T-helper 22 cell (primary cell): ENCODE data around the gene RBM45.
"Not testable (repeated sequence)": the region's sequence is repeated elsewhere in the genome, so short reads cannot be mapped to it uniquely, and the experiment has no call there.

Source experiments
- DNase-seq: peaks from one replicate; pipeline ENCODE4 v3.0.0-alpha.2; 2020; ENCODE audit warnings: low read depth

The RBM45 gene

GRCh38 chr2:178106053-178106452, 6.2 kb upstream of the RBM45 start:
- no peak for DNase-seq

DNA sequence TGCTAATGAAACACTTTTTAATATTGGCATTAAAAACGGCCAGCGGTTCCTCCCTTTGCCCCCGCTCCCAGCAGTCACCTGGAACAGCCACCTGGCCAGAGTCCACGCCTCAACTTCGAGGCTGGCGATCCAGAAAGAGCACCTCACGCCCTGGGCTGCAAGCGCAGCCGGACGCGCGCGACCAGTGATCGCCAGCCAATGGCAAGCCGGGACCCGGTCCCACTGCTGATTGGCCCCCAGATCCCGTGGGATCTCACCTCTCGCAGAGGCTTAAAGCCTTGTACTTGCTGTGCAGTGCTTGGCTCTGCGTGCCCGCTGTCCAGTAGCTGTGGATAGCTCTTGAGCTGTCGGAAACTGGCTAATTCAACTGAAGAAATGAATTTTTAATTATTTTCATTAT, 4.1 kb upstream of the RBM45 start:
- no peak for DNase-seq

GRCh38 chr2:178109813-178110212, 2.4 kb upstream of the RBM45 start:
- no peak for DNase-seq

DNA sequence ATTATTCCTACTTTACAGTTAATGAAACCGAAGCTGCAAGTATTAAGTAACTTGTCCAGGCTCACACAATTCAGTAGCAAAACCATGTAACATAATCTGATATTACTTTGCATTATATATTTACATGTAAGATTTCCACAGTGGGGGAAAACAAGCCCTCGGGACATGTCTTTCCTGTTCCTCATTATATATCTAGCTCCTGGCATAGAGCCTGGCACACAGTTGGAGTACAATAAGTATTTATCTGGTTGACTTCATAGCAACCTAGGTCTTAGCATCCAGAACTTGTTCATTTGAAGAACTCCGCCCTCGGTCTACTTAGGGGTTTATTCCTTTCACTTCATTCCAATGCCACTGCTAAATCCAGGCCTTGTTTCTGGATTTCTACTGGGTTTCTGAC, 1.6 kb upstream of the RBM45 start:
- no peak for DNase-seq

- DNase-seq, result no peak
These were observed 494 bp upstream of the RBM45 start for GRCh38 chr2:178111743-178112142.

- no peak for DNase-seq
These were observed 2.2 kb downstream of the RBM45 start for GRCh38 chr2:178114462-178114861.

DNA sequence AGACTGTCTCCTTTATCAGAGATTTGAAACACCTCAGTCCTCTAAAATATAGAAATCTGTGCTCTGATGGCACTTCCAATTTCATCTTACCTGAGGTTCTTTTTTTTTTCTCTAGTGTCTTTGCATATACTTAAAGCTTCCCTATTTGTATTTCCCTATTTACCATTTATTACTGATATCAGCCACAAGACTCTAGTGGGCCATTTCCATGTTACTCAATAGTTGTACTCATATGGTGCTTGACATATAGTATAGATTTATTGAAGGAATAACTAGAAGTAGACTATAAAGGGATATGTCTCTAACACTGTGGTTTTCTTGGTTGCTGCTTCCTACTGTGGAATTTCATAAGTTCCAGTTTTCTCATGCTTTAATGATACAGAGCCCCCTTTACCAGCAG, 3.0 kb downstream of the RBM45 start:
- DNase-seq, result no peak

DNA sequence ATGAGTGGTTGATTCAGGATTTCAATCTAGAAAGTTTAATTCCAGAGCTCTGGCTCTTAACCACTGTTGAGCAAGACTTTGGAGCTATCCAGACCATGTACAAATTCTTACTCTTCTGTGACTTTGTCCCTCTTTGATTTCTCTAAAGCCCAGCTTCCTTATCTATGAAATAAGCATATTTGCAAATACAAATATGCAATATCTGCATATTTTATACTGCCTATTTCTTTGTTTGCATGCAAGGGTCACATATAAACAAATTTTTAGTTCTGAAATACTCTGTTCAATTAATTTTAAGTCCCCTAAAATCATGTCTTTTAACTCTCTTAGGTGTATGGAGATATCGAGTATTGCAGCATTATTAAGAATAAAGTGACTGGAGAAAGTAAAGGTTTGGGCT, 5.5 kb downstream of the RBM45 start:
- DNase-seq, result no peak

- DNase-seq, result no peak
These were observed 7.1 kb downstream of the RBM45 start for GRCh38 chr2:178119179-178119922.

DNA sequence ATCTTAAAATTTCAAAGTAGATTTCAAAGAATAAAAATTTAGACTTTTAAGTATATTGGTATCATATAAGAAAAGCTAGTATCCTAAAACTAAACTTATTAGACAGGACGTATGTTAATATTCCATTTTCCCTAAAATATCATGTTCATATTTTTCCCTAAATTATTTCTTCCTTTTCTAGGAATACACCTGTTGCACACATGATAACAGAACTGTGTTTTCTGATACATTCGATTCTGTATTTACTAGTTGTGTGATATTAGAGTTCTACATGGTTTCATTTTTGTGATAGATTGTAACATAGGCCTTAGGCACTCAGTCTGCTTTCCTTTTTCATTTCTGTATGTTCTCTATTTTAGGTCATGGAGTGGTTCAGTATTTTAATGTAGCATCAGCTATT, 10.9 kb downstream of the RBM45 start:
- no peak for DNase-seq

GRCh38 chr2:178125125-178125524, 12.9 kb downstream of the RBM45 start:
- DNase-seq, result no peak

GRCh38 chr2:178125862-178126261, 13.6 kb downstream of the RBM45 start:
- no peak for DNase-seq

DNA sequence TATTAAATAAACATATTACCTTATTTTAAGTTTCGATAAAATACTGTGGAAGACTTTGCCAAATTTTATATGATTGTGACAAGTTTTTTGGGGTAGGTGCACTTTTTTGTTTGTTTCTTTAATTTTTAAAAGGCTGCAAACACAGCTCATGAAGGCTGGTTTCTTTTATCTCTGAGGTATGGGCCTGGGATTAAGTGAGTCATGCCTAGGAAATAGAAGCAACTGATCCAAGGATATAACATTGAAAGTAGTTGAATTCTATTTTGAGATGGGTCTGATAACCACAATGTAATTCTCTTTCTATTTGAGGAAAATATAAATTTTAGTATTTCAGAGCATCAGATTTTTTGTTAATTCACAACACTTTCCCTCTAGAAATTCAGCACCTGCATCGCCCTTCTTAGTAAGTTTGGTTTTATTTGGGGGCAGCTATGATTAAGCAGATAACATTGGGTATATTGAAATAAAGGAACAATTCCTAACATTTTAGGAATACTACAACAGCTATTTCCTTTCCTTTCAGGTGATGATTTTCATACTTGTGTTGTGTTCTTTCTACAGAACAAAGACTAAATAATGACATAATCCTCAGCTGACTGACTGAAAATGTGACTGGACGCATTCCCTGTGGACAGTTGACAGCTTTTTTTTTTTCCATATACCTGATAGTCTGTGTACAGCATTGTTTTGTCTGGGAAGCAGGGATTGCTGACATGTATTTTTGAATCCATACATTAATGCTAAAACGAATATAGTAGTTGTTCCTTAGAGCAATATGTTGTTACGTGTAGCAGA, 16.8 kb downstream of the RBM45 start:
- DNase-seq, result no peak

GRCh38 chr2:178136321-178137025, 24.2 kb downstream of the RBM45 start:
- DNase-seq, result no peak

- DNase-seq, result no peak
These were observed 30.2 kb downstream of the RBM45 start for GRCh38 chr2:178142274-178143065.

DNA sequence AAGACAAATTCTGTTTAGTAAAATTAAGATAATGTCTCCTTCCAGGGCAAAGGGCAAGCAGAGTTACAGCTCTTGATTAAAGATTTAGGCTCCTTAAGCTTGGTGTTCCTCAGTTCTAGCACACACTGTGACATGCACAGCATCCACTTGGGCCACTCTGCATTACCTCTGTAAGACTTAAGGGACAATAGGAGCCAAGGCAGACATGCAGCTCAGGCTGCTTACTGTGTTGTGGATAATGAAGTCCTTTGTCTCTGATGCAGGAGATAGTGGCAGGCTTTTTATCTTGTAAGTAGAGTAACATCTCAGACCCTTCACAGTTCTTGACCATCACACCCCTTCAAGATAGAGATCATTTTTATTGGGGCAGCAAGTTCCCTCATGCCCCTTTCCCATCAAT, 31.2 kb downstream of the RBM45 start:
- DNase-seq, result no peak

- DNase-seq, result no peak
These were observed 39.8 kb downstream of the RBM45 start for GRCh38 chr2:178152033-178152432.

GRCh38 chr2:178152542-178152941, 40.3 kb downstream of the RBM45 start:
- DNase-seq, result no peak

GRCh38 chr2:178152977-178153376, 40.7 kb downstream of the RBM45 start:
- DNase-seq, result no peak

GRCh38 chr2:178153878-178154277, 41.6 kb downstream of the RBM45 start:
- DNase-seq, result not testable (repeated sequence)

DNA sequence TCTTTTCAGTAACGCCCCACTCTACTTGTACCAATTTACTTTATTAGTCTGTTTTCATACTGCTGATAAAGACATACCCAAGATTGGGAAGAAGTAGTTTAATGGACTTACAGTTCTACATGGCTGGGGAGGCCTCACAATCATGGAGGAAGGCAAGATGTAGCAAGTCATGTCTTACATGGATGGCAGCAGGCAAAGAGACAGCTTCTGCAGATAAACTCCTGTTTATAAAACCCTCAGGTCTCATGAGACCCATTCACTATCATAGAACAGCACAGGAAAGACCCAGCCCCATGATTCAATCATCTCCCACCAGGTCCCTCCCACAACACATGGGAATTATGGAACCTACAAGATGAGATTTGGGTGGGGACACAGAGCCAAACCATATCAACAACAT, 43.3 kb downstream of the RBM45 start:
- DNase-seq, result no peak

- DNase-seq, result no peak
These were observed 45.3 kb downstream of the RBM45 start for GRCh38 chr2:178157574-178157973.
